Fibroblast of mammary gland (primary cell): Measurements from ENCODE around the gene DST.

ENCODE experiments used
- DNase-seq: peaks from one replicate; pipeline ENCODE4 v3.0.0-alpha.2; 2010; ENCODE audit warnings: low read depth
- H3K4me3 ChIP-seq: 2 replicates; pipeline ENCODE4 v1.5.1; 2011; ENCODE audit warnings: low read depth, mild to moderate bottlenecking, low read length, moderate library complexity; ENCODE audit not compliant: control insufficient read depth
- CTCF ChIP-seq: conservative IDR thresholded peaks from 2 replicates; pipeline ENCODE4 v1.5.1; 2011; ENCODE audit warnings: low read depth, low read length, inconsistent platforms; ENCODE audit not compliant: control insufficient read depth, insufficient read depth

Gene DST

GRCh38 chr6:56433119-56433518, 209.6 kb downstream of the DST start:
- no peak for DNase-seq
- no peak for TF ChIP-seq CTCF
- no peak overlapping the region for H3K4me3 ChIP-seq

DNA sequence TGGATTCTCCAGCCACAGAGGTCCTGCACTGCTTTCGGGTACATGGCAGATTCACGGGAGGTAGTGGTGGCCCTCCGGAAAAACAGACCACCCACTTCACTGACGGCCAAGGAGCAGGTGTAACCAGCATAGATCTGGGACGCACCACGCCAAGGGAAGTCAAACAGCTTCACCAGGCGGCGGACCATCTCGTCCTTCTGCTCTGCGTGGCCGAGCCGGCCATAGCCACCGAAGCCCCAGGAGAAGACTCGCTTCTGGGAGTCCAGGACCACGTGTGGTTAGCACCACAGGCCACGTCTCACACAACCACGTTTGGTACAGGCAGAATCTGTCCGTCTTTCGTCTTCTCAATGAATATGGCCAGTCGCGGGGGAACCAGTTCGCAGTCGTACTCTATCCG, 210.5 kb downstream of the DST start:
- no peak for TF ChIP-seq CTCF
- H3K4me3 ChIP-seq, result no peak overlapping the region
- no peak for DNase-seq

DNA sequence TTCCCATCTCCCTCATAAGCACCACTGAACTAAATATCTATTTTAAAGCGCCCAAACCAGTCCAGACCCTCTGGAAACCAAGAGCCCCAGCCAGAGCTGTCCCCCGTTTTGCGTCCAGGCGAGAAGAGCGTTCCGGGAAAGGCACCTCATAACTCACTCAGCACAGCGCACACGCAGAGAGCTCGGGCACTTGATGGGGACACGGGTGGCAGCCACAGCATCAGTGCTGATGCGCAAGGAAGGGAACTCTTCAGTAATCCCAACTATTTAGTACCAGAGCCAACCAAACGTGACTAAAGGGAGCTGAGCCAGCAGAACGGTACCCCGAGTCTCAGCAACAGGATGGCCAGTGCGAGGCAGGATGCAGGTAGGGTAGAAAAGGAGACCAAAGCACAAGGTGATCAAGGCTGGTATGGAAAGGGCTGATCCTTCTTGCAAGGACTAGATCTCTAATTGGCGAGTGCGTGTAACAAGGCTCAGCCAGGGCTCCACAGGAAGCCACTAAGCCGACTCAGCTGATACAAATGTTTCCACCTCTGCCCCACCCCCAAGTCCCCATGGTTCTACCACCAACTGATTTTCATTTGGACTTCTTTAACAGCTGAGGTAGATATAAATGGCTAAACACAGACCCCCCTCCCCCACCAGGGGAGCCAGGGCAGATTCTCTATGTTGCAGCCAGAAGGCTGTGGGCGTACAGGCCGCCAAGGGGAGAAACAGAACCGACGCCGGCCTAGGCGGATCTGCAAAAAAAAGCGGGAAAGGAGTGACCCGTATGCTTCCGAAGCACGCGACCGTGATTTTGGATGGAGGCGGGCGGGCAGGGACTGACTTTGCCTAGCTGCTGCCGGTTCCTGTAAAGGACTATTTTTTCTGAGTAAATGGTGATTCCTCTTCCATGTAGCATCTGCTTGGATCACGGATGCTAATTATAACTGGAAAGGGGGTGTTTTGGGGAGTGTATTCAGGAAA, 211.8 kb downstream of the DST start:
- DNase-seq, result no peak

GRCh38 chr6:56424542-56425083, 218.1 kb downstream of the DST start:
- H3K4me3 ChIP-seq, result no peak overlapping the region
- no peak for TF ChIP-seq CTCF
- no peak for DNase-seq

More for the DNA sequence above, 211.8 kb downstream of the DST start:
- no peak for TF ChIP-seq CTCF
- no peak overlapping the region for H3K4me3 ChIP-seq

- H3K4me3 ChIP-seq, result no peak overlapping the region
- TF ChIP-seq CTCF, result no peak
- no peak for DNase-seq
Observed at GRCh38 chr6:56424064-56424463, 218.6 kb downstream of the DST start.

- TF ChIP-seq CTCF, result no peak
Observed at GRCh38 chr6:56420296-56420695, 222.4 kb downstream of the DST start.

More at GRCh38 chr6:56420296-56420695, 222.4 kb downstream of the DST start:
- DNase-seq, result peak; percentile 12
- H3K4me3 ChIP-seq, result no peak overlapping the region
